GM12873 (cell line): ENCODE results near the gene LCE7A.

Experiments
- CTCF ChIP-seq: IDR thresholded peaks from 2 replicates; pipeline ENCODE4 v1.5.1; 2012; ENCODE audit warnings: low read depth, mild to moderate bottlenecking, moderate library complexity, low read length, control low read depth; ENCODE audit not compliant: insufficient read depth; ENCODE audit errors: missing control alignments

LCE7A gene

DNA sequence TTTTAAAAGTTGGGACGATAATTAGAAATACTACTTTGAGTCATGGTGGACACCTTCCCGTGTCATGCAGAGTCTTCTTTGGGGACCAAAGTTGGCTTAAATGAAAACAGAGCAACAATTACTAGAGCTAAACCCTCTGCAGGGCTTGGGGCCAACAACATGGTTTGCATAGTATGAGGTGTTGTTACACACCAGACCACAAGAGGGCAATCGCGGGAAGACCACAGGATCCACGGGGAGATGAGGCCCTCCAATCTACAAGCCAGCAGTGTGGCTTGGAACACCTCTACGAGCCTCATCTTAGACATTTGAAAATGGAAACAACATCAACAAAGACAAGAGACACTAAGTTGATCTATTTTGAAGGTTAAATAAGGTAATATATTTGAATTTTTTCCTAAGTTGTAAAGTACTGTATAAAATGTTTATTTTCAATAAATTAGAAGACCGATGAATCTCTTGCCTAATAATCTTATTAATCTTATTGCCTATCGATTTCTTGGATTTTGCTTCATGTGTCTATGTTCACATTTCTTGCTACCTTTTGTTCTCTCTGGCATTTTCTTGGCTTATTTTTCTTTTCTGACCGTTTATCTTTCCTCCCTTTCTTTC, 10.1 kb downstream of the LCE7A start:
- TF ChIP-seq CTCF: peak; percentile 88

DNA sequence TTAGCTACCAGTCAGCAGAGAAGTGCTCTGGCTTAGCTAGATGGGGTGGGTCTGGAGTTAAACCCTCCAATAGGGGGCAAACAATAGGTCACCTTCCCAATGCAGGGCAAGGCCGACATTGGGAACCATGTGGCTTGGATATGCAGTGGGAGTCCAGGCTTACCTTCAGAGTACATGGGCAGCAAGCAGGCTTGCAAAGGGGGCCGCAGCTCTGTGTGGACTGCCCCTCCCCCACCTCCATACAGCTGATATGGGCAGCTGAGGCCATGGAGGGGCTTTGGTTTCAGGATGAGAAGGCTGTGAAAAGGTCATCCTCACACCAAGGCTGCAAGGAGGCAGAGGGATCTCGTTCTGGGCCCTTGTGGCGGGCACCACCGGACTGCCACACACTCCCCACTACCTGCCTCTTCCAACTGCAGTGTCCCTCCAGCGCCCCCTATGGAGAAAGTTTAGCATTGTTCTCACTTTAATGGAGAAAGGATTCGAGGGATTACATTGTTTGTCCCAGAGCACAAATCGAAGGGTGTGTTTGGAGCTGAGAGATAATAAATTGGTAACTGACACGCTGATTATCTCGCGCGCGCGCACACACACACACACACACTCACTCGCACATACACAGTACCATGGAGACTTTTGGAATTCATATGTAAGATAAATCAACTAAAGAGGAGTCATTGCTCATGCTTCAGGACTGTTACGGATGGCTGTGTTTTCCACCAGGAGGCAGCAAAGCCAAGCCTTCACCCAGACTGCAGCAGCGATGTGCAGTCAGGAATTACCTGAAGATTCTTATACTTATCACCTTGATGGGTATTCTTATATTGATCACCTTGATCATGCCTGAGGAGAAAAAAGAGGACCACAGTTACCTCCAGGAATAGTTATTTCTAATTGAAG, 11.3 kb downstream of the LCE7A start:
- TF ChIP-seq CTCF: peak; percentile 35

- TF ChIP-seq CTCF: no peak
These were observed 11.9 kb downstream of the LCE7A start for GRCh38 chr1:152871731-152872126.

DNA sequence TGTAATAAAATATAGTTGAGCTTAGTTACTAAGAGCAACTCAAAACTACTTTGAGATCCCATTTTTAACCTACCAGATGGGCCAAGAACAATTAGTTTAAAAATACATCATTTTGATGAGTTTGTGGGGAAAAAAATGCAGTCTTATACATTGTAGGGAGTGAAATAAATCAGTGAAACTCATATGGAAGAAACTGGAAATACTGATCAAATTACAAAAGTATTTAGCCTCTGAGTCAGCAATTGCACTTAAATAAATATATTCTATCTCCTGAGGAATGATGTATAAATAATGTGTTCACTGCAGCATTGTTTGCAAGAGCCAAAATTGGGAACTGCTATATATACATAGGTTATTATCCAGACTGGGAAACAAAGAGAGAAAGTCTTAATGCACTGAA, 13.7 kb downstream of the LCE7A start:
- TF ChIP-seq CTCF: no peak

- no peak for TF ChIP-seq CTCF
These were observed 17.0 kb downstream of the LCE7A start for GRCh38 chr1:152876827-152877226.

GRCh38 chr1:152878042-152878441, 18.2 kb downstream of the LCE7A start, which contains the start of gene SMCP:
Gene SMCP, plus strand, starts transcription at chr1:152878322. Its CDS starts 6,101 bp downstream, at chr1:152884423.
- TF ChIP-seq CTCF: peak; percentile 62

DNA sequence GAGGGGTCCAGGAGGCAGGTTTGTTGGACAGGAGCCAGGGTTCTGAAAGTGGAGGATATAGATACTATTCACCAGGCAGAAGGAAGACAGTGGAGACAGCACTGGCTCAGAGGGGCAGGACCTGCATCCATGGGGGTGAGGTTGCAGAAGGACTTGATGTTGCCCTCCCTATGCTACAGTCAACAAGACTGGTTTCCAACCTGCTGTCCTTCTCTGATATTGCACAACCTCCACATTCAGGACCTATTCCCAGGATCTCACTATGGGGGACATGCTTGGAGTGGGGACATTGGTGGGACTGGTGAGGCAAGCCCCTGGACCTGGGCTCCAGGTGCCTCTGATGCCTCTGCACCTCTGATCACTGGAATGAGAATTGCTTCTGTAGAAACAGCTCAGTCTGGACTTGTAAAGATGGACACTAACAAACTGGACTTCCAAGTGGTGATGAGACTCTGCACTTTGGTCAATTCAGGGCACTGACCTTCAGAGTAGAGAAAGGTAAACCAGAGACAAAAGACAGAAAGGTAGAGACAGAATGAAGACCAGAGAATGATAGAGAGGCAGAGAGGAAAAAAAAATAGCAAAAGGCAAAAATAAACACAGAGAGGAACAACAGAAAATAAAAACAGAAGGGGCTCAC, 19.9 kb downstream of the LCE7A start:
- TF ChIP-seq CTCF: no peak
